Left cardiac atrium (tissue), 2 donors: ENCODE measurements around the gene LRRTM2. TPM values are rescaled to one million over a fixed set of nuclear protein-coding genes. Genes with fewer than 3 reads are reported as not detected.

Source experiments
- total RNA-seq, 2 donors: library from RNA; stranded (reverse); fragmentation: NEBNext Ultra II Directional; extraction: Animal tissue kit (Norgen Biotek cat#: 25700); gene quantifications; one replicate each; pipeline ENCODE4 v1.2.1, GENCODE V29; 2021
- donor health status: DM: no; HTN: yes; CAD: no; lungs with severe emphysema.
- donor health status: DM: yes; HTN: yes; CAD: no.

The LRRTM2 gene
- total RNA-seq, 2 donors from 2014 or later: 0.12 TPM; not detected in 1

Other genes with a start within 250 kb of the LRRTM2 start
- gene CTNNA1, start 121.9 kb downstream of the LRRTM2 start, total RNA-seq: 100 to 1,000 TPM; 259 to 314 TPM